Smooth muscle cell (in vitro differentiated cells): ENCODE results near the gene SLC9C1. TPM values are rescaled to one million over a fixed set of nuclear protein-coding genes. Genes with fewer than 3 reads are reported as not detected.

Experiments used
- DNase-seq: peaks from one replicate; lab custom pipeline; 2025; ENCODE audit not compliant: unreplicated experiment; lab: John Stamatoyannopoulos, UW
- H2AFZ ChIP-seq: fragments of 200-600 bp; sonication (generic); 2 replicates; pipeline ENCODE4 v1.6.0; 2016; ENCODE audit warnings: antibody characterized with exemption, low read depth, mild to moderate bottlenecking
- H3F3A ChIP-seq: fragments of 200-600 bp; sonication (generic); 2 replicates; pipeline ENCODE4 v1.6.0; 2017; ENCODE audit warnings: antibody characterized with exemption, low read depth
- H3K27ac ChIP-seq: fragments of 200-600 bp; sonication (generic); 2 replicates; pipeline ENCODE4 v1.5.1; 2016; ENCODE audit warnings: low read depth, mild to moderate bottlenecking
- H3K27me3 ChIP-seq: fragments of 200-600 bp; sonication (generic); 2 replicates; pipeline ENCODE4 v1.6.1; 2016; ENCODE audit warnings: low read depth, mild to moderate bottlenecking
- H3K36me3 ChIP-seq: fragments of 200-600 bp; sonication (generic); 2 replicates; pipeline ENCODE4 v1.5.1; 2016; ENCODE audit warnings: low read depth
- H3K4me1 ChIP-seq: fragments of 200-600 bp; sonication (generic); 2 replicates; pipeline ENCODE4 v1.5.1; 2016; ENCODE audit warnings: low read depth
- H3K4me2 ChIP-seq: fragments of 200-600 bp; sonication (generic); 2 replicates; pipeline ENCODE4 v1.6.0; 2016; ENCODE audit warnings: mild to moderate bottlenecking
- H3K4me3 ChIP-seq: fragments of 200-600 bp; sonication (generic); 2 replicates; pipeline ENCODE4 v1.5.1; 2016; ENCODE audit warnings: mild to moderate bottlenecking
- H3K79me2 ChIP-seq: fragments of 200-600 bp; sonication (generic); 2 replicates; pipeline ENCODE4 v1.6.0; 2016; ENCODE audit warnings: low read depth, mild to moderate bottlenecking
- H3K9ac ChIP-seq: fragments of 200-600 bp; sonication (generic); 2 replicates; pipeline ENCODE4 v1.6.0; 2016; ENCODE audit warnings: low read depth
- H3K9me3 ChIP-seq: fragments of 200-600 bp; sonication (generic); replicated peaks from 2 replicates; pipeline ENCODE4 v1.5.1; 2016; ENCODE audit warnings: low read depth
- H4K20me1 ChIP-seq: fragments of 200-600 bp; sonication (generic); 2 replicates; pipeline ENCODE4 v1.6.0; 2016; ENCODE audit warnings: low read depth
- CTCF ChIP-seq: fragments of 200-600 bp; sonication (generic); IDR thresholded peaks from 2 replicates; pipeline ENCODE4 v1.5.1; 2017; ENCODE audit warnings: borderline replicate concordance, mild to moderate bottlenecking, antibody characterized with exemption; ENCODE audit not compliant: insufficient read depth, poor library complexity, severe bottlenecking
- WGBS: methylation state at CpG from one replicate; pipeline ENCODE4 v1.1.7; 2016; ENCODE audit warnings: low lambda C conversion rate; 5-methylcytosine and 5-hydroxymethylcytosine counted together
- polyA plus RNA-seq: library from polyadenylated mRNA; unstranded; fragments of >200 nt; fragmentation: Nextera tagmentation; extraction: Ambion mirVana; gene quantifications from 2 replicates; pipeline ENCODE4 v1.2.1, GENCODE V29; 2016
- total RNA-seq: library from RNA; depleted of rRNA; stranded (reverse); fragments of >200 nt; gene quantifications from 2 replicates; pipeline ENCODE4 v1.2.3, GENCODE V29; 2014

Gene SLC9C1
- total and polyA plus RNA-seq, 2 experiments from 2014 or later, result not detected

GRCh38 chr3:112132554-112132953 lies 161.5 kb downstream of the SLC9C1 start:
- Histone ChIP-seq H3K9ac (no peak overlapping the region), H4K20me1 (no peaks in the 10 kb centered on the region), H3K27me3 (no peaks in the 10 kb centered on the region), H3K27ac (no peak overlapping the region), H3K36me3 (no peaks in the 10 kb centered on the region), H3F3A (no peaks in the 10 kb centered on the region), H3K4me3 (no peak overlapping the region), H3K4me2 (no peak overlapping the region), H3K9me3 (no peaks in the 10 kb centered on the region), H2AFZ (no peak overlapping the region), H3K79me2 (no peaks in the 10 kb centered on the region), H3K4me1 (peaks cover 24% of the 10 kb centered on the region)
- no peak for DNase-seq
- 90% methylated on average over 1 of the region's 1 CpG for WGBS
- no peak for TF ChIP-seq CTCF

- Histone ChIP-seq H3K9me3 (no peaks in the 10 kb centered on the region), H3K36me3 (no peaks in the 10 kb centered on the region), H4K20me1 (no peaks in the 10 kb centered on the region), H3K79me2 (no peaks in the 10 kb centered on the region), H3K4me3 (no peak overlapping the region), H3K27ac (no peak overlapping the region), H3K4me1 (peaks cover 21% of the 10 kb centered on the region), H2AFZ (no peak overlapping the region), H3F3A (no peaks in the 10 kb centered on the region), H3K9ac (no peak overlapping the region), H3K27me3 (no peaks in the 10 kb centered on the region), H3K4me2 (no peak overlapping the region)
- 100% methylated on average over 3 of the region's 3 CpGs for WGBS
- DNase-seq, result no peak
- no peak for TF ChIP-seq CTCF
These were observed 161.9 kb downstream of the SLC9C1 start for GRCh38 chr3:112132088-112132487.

- H3K4me1 ChIP-seq, result peaks cover 24% of the 10 kb centered on the region
- no peak overlapping the region for H2AFZ ChIP-seq
- no peak overlapping the region for H3K4me2 ChIP-seq
- no peaks in the 10 kb centered on the region for H3K36me3 ChIP-seq
- no peak for DNase-seq
- H3K27ac ChIP-seq, result no peak overlapping the region
- H3F3A ChIP-seq, result no peaks in the 10 kb centered on the region
- WGBS, result 93% methylated on average over 3 of the region's 3 CpGs
- H3K9ac ChIP-seq, result no peak overlapping the region
- no peak for TF ChIP-seq CTCF
- H3K4me3 ChIP-seq, result no peak overlapping the region
- H3K9me3 ChIP-seq, result no peaks in the 10 kb centered on the region
- no peaks in the 10 kb centered on the region for H3K27me3 ChIP-seq
- no peaks in the 10 kb centered on the region for H3K79me2 ChIP-seq
- no peaks in the 10 kb centered on the region for H4K20me1 ChIP-seq
These were observed 162.9 kb downstream of the SLC9C1 start for GRCh38 chr3:112131111-112131510.

DNA sequence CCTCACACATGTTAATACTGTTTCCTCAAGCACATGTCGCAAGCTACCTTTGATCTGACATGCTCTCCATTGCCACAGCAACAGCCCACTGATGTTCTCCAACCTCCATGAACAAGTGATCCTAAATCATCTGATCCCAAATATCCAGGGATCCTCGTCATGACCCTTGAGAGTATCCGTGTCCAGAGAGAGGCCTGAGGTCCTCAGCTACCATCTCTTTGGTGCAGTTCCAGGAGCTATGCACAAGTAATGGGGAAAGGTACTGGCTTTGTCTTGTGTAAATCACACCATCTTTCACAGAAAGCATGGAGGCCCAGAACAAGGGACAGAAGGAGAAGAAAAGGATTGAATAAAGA lies 163.4 kb downstream of the SLC9C1 start:
- peaks cover 24% of the 10 kb centered on the region for H3K4me1 ChIP-seq
- H3K9me3 ChIP-seq, result no peaks in the 10 kb centered on the region
- H3K4me3 ChIP-seq, result no peak overlapping the region
- no peak for TF ChIP-seq CTCF
- H3K36me3 ChIP-seq, result no peaks in the 10 kb centered on the region
- no peaks in the 10 kb centered on the region for H3K79me2 ChIP-seq
- no peak overlapping the region for H3K4me2 ChIP-seq
- H4K20me1 ChIP-seq, result no peaks in the 10 kb centered on the region
- no peak overlapping the region for H3K27ac ChIP-seq
- 93% methylated on average over 3 of the region's 3 CpGs for WGBS
- no peak overlapping the region for H3K9ac ChIP-seq
- no peaks in the 10 kb centered on the region for H3K27me3 ChIP-seq
- H3F3A ChIP-seq, result no peaks in the 10 kb centered on the region
- no peak for DNase-seq
- H2AFZ ChIP-seq, result no peak overlapping the region
